Stomach (tissue), 4 donors: ENCODE measurements around the gene ZBTB39.
A peak's percentile ranks its signal among the peaks of the same experiment; 100 is the strongest.
"Not testable (repeated sequence)": the region's sequence is repeated elsewhere in the genome, so short reads cannot be mapped to it uniquely, and the experiment has no call there.

Source experiments
- POLR2A ChIP-seq, 4 donors: fragments of 450-650 bp; IDR thresholded peaks; one replicate each; pipeline ENCODE4 v1.6.1; 2016; ENCODE audit warnings: antibody characterized with exemption in 4 of 4, control low read depth in 2 of 4, mild to moderate bottlenecking in 1 of 4, moderate library complexity in 1 of 4
- POLR2AphosphoS5 ChIP-seq, 3 donors: sonication (generic); formaldehyde crosslinking; IDR thresholded peaks; one replicate each; pipeline ENCODE4 v1.6.1; 2016; ENCODE audit warnings: antibody characterized with exemption in 3 of 3
- TF ChIP-seq, protein P1 (sequence below), 7 experiments: fragments of 450-650 bp in 4 of 7; fragments of 200-600 bp in 3 of 7; sonication (generic) in 3 of 7; IDR thresholded peaks; one replicate each; pipeline ENCODE4 v1.5.1; 2016 to 2019; ENCODE audit warnings: antibody characterized with exemption in 7 of 7, control low read depth in 2 of 7, mild to moderate bottlenecking in 1 of 7

DNA sequence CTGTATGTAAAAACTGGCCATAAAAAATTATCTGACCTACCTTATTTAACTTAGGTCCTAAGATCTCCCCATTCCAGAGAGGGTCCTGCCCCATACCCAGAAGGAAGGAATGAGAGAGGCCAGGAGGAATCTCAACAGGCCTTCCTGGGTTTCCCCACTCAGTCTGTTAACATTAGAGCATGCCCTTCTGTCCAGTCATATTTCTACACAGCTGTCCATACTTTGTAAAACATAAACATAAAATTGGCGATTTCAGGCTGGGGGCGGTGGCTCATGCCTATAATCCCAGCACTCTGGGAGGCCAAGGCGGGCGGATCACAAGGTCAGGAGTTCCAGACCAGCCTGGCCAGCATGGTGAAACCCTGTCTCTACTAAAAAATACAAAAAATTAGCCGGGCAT lies 16.0 kb upstream of the ZBTB39 start:
- TF ChIP-seq, protein P1, sequence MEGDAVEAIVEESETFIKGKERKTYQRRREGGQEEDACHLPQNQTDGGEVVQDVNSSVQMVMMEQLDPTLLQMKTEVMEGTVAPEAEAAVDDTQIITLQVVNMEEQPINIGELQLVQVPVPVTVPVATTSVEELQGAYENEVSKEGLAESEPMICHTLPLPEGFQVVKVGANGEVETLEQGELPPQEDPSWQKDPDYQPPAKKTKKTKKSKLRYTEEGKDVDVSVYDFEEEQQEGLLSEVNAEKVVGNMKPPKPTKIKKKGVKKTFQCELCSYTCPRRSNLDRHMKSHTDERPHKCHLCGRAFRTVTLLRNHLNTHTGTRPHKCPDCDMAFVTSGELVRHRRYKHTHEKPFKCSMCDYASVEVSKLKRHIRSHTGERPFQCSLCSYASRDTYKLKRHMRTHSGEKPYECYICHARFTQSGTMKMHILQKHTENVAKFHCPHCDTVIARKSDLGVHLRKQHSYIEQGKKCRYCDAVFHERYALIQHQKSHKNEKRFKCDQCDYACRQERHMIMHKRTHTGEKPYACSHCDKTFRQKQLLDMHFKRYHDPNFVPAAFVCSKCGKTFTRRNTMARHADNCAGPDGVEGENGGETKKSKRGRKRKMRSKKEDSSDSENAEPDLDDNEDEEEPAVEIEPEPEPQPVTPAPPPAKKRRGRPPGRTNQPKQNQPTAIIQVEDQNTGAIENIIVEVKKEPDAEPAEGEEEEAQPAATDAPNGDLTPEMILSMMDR (IDR thresholded peaks at IDR 0.05) = not testable (repeated sequence)
- TF ChIP-seq POLR2A (IDR thresholded peaks at IDR 0.05) = not testable (repeated sequence)
- peak in 1 of 3 donors; percentile 9 for TF ChIP-seq POLR2AphosphoS5 (IDR thresholded peaks at IDR 0.05)
